HG03025 (cell line): ENCODE results near the gene PDE5A.

ENCODE experiments used
- ATAC-seq: cut with Tn5 transposase; IDR thresholded peaks from one replicate; pipeline ENCODE4 v1.9.1; 2021; ENCODE audit warnings: mild to moderate bottlenecking, moderate library complexity; ENCODE audit not compliant: unreplicated experiment, low FRiP score

PDE5A gene

GRCh38 chr4:119525771-119526712 is 102.6 kb downstream of the PDE5A start:
- ATAC-seq = no peak

GRCh38 chr4:119525005-119525749 is 103.4 kb downstream of the PDE5A start:
- ATAC-seq = no peak

- no peak for ATAC-seq
Measured at GRCh38 chr4:119523399-119523798, 105.2 kb downstream of the PDE5A start.

GRCh38 chr4:119521268-119521667 is 107.3 kb downstream of the PDE5A start:
- no peak for ATAC-seq

GRCh38 chr4:119518915-119519410 is 109.6 kb downstream of the PDE5A start:
- no peak for ATAC-seq

- ATAC-seq = no peak
Measured at GRCh38 chr4:119518230-119518892, 110.2 kb downstream of the PDE5A start.

GRCh38 chr4:119517361-119518229 is 111.0 kb downstream of the PDE5A start:
- ATAC-seq = no peak

- ATAC-seq = no peak
Measured at GRCh38 chr4:119512398-119512797, 116.2 kb downstream of the PDE5A start.

GRCh38 chr4:119510395-119511149 is 118.0 kb downstream of the PDE5A start:
- ATAC-seq = no peak

GRCh38 chr4:119508281-119508680 is 120.3 kb downstream of the PDE5A start:
- no peak for ATAC-seq

- no peak for ATAC-seq
Measured at GRCh38 chr4:119506806-119507205, 121.8 kb downstream of the PDE5A start.

GRCh38 chr4:119504616-119505015 is 124.0 kb downstream of the PDE5A start:
- ATAC-seq = no peak

- no peak for ATAC-seq
Measured at GRCh38 chr4:119501740-119502139, 126.9 kb downstream of the PDE5A start.

GRCh38 chr4:119498527-119498926 is 130.1 kb downstream of the PDE5A start:
- no peak for ATAC-seq

- ATAC-seq = no peak
Measured at GRCh38 chr4:119493886-119494285, 134.7 kb downstream of the PDE5A start.

- ATAC-seq = no peak
Measured at GRCh38 chr4:119493419-119493818, 135.2 kb downstream of the PDE5A start.

GRCh38 chr4:119490335-119490734 is 138.3 kb downstream of the PDE5A start:
- ATAC-seq = no peak

GRCh38 chr4:119489305-119489704 is 139.3 kb downstream of the PDE5A start:
- no peak for ATAC-seq

- ATAC-seq = no peak
Measured at GRCh38 chr4:119480331-119480730, 148.3 kb downstream of the PDE5A start.
